ENCODE results near the gene LRRC53.

Gene LRRC53

DNA sequence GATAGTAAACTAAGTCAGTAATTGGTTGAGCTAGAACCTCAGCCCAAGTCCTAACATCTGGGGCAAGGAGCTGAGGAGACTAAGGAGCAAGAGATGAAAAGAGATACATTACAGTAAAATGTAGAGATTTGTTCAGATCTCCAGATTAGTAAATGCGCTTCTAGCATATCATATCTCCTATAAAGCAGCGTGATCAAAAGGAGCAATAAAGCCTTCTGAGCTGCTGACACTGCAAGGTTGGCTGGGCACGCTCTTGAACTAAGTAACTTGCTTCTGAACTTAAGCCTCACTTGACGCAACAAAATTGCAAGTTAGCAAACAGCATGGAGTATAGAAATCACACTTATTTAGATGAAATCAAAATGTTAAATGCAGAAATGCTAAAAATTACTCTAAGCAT, 80.9 kb downstream of the LRRC53 start:
- no peak for DNase-seq (ENCODE audit: low read depth in 3 of 3)

DNA sequence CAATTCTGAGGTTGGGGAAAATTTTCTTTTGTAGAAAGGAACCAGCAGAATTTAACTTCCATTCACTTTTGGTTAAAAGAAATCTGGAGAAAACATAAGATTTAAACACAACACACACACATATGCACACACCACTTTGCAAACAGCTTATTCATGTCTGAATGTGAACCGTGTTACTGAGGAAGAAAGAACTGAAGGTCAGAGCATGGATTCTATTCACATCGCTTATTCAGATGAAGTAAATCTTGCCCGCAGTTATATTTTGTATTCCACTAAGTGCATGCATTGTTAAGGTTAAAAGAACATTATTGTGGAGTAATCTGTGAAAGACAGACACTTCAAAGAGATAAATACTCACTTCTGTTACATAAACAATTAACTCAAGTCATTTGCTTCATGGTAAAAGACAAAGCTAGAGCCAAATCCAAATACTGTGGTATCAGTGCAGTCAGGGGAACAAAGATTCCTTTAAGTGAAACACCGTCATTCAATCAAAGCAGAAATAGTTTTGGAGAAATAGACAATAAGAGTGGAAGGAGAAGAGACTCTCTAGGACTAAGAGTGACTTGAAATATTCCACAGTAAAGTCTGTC, 82.0 kb downstream of the LRRC53 start:
- DNase-seq (ENCODE audit: low read depth in 3 of 3), result no peak

DNA sequence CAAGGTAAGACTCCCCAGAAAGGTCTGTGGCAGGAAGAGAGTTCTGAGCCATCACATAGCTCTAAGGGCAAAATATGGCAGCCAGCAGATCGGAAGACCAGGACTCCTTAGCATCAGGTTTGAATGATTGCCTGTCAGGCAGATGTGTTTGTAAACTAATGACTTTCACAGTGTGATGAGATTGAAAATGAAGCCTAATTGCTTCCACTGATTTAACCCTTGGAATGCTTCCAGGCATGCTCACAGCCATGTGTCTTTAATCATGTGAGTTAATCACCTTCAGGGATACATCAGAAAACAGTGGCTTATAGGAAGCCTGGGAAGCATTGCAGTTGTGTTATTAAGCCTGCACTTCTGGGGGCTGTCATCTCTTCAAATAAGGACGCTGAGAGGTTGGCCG, 82.8 kb downstream of the LRRC53 start:
- no peak for DNase-seq (ENCODE audit: low read depth in 3 of 3)

DNA sequence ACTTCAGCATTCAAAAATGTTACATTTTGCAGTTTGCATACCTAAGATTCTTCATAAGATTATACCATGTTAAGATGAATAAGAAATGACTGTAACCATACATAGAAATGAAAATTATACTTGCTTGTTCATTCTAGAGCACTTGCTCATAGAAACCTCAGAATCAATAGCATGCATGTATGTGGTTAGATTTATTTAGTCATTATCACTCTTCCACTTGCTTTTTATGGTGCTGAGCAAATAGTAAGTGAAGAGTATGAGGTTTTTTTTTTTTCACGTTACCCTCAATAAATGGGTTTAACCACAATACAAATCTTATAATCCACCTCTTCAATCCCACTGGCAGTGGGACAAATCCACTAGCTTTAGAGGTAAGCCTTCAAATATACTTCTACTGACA, 84.7 kb downstream of the LRRC53 start:
- no peak for DNase-seq (ENCODE audit: low read depth in 3 of 3)

DNA sequence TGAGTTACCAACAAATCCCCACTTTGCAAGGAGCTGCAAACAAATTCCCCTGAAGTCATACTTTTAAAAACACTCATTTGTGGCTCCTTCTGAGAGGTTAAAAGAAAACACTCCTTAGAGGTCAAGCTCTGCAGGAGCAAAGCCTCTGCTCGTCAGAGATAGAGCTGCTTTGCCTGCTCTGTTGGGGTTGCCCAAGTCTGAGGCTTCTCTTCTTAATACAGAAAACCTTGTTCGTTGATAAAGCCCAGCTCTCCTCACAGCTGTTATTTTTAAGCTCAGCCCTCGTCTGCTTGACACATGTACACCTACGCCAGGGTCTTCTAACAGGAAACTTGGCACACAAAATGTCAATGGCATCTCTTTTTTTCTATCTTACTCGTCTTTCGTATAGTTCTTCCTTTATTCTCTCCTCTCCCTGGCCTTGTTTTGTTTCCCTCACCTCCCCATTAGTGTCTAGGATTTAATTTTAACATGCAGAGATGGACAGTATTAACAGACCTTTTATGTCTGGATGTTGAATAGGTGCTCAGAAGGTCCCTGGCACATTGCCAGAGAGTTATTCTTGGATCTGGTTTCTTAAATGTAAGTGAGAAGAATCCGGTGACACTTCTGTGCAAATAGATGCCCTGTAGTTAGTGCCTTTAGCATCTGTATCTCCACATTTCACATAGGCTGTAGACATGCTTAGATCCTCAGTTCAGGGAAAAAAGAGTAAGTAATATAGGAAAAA, 86.0 kb downstream of the LRRC53 start:
- no peak for DNase-seq (ENCODE audit: low read depth in 3 of 3)

DNA sequence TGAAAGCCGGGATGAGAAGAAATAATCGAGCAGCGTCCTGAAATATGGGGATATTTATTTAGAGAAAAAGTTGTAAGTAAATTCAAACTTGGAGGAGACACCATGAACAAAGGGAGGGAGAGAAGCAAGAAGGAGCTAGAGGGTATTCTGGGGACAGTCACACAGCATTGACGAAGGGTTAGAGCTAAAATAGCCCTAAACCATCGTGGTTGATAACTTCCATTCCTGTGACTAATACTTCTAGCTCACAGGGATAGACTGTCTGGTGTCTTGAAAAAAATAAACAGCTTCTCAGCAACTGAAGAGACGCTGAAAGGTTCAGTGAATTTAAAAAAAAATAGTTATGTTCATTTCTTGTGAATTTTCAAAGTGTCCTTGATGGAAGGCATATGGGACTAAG, 86.7 kb downstream of the LRRC53 start:
- DNase-seq (ENCODE audit: low read depth in 3 of 3), result no peak

DNA sequence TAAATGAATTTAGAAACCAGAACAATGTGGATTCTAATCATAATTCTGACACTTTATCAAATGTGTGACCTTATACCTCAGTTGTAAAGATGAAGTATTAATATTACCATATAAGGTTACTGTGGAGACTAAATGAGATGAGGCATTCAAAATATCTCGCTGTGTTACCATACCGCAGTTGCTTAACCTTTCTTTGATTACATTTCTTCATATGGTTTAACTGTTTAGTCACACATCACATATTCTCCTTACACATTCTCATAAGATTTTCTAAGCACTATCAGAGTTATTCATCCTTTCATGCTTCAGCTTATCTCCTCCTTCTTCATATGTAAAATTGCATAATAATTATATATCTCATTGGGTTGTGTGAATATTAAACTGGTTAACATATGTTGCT, 88.9 kb downstream of the LRRC53 start:
- no peak for DNase-seq (ENCODE audit: low read depth in 3 of 3)

DNA sequence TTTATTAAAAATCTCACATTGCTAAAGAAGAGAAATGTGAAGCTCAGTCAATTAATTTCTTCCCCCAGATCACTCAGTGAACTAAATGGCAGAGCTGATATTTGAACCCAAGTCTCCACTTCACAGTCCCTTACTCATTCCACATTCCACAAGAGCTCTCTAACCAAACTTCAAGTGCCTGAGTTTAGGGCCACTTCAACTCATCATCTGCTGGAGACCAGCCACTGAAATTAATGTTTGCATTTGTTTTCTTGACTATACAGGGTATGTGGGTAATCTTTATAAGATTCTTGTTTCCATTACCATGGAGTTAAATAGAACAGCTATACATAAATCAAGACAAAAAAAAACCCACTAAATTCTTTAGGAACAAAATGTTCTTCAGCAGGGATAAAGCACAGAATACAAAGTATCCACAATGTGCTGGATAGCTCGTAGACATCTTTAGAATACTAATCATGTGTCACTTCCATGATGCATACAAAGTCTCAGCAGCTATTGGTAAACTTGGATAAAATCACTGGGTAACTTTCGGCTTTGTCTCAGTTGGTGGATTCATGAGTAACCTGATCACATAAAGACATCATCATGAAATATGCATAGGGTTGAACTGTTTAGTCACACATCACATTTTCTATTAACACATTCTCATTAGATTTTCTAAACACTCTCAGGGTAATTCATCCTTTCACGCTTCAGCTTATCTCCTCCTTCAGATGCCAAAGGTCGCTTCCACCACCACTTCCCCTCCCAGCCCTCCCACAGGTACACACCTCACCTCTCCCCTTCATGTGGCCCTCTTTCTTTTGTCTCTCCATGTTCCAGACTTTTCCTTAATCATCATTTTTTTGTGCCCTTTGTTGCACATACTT, 89.8 kb downstream of the LRRC53 start:
- no peak for DNase-seq (ENCODE audit: low read depth in 3 of 3)

DNA sequence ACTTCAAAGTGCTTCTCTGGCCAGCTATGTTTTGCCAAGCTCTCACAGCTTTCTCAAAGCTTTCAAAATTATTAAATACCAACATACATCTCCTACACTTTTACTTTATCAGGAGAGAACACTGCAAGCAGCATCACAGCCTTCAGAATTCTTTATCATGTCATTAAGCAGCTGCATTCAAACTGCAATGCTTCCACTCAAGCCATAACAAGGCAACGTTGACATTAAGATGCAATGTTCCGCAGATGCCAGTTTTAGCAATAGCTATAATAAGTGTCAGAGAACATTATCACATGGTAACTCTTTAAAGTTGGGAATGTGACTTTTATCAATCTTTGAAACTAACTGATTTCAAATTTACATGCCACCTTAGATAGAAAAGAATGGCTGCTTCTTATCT, 91.9 kb downstream of the LRRC53 start:
- DNase-seq (ENCODE audit: low read depth in 3 of 3), result no peak

Data from stimulated activated CD4-positive, alpha-beta T cell treated with anti-CD3 and anti-CD28 coated beads, TNF-alpha, amount 100 ng/mL, for 4 hours (primary cell).